ENCODE measurements around the gene DAB1.

DAB1 gene

DNA sequence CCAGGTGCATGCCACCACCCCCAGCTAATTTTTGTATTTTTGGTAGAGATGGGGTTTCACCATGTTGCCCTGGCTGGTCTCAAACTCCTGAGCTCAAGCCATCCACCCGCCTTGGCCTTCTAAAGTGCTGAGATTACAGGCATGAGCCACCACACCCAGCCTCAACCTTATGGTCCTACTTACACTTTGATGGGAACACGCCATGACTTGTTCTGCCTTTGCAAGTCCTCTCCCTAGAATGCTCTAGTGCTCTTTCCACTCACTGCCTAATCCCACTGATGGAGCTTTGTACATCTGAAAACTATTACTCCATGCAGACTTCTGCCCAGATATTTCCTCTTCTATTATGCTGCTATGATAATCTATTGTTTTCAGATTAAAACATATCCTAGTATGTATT, 174.3 kb downstream of the DAB1 start:
- DNase-seq (ENCODE audit: extremely low read depth, insufficient read length) = no peak

GRCh38 chr1:57248830-57249229, 175.0 kb downstream of the DAB1 start:
- Histone ChIP-seq H3K4me3 (replicated peaks; ENCODE audit: low read depth, low read length) (no peak overlapping the region), H3K27me3 (replicated peaks; ENCODE audit: control insufficient read depth, insufficient read depth, low read length) (no peaks in the 10 kb centered on the region), H3K36me3 (ENCODE audit: control insufficient read depth, insufficient read depth, low read length) (no peaks in the 10 kb centered on the region)
- no peak for TF ChIP-seq CTCF (IDR thresholded peaks at IDR 0.05; ENCODE audit: insufficient read depth, low read length, poor library complexity, severe bottlenecking)
- no peak for DNase-seq (ENCODE audit: extremely low read depth, insufficient read length)

More for the DNA sequence above, 174.3 kb downstream of the DAB1 start:
- no peak for TF ChIP-seq CTCF (IDR thresholded peaks at IDR 0.05; ENCODE audit: insufficient read depth, low read length, poor library complexity, severe bottlenecking)
- H3K36me3 ChIP-seq (ENCODE audit: control insufficient read depth, insufficient read depth, low read length) = no peaks in the 10 kb centered on the region
- H3K27me3 ChIP-seq (replicated peaks; ENCODE audit: control insufficient read depth, insufficient read depth, low read length) = no peaks in the 10 kb centered on the region; the same call in 1 of the 2 replicates
- H3K4me3 ChIP-seq (replicated peaks; ENCODE audit: low read depth, low read length) = no peak overlapping the region

GRCh38 chr1:57238233-57238781, 185.6 kb downstream of the DAB1 start:
- no peaks in the 10 kb centered on the region for H3K27me3 ChIP-seq (replicated peaks; ENCODE audit: control insufficient read depth, insufficient read depth, low read length)
- no peak for DNase-seq (ENCODE audit: extremely low read depth, insufficient read length)
- no peak overlapping the region for H3K4me3 ChIP-seq (replicated peaks; ENCODE audit: low read depth, low read length)
- H3K36me3 ChIP-seq (ENCODE audit: control insufficient read depth, insufficient read depth, low read length) = no peaks in the 10 kb centered on the region
- TF ChIP-seq CTCF (IDR thresholded peaks at IDR 0.05; ENCODE audit: insufficient read depth, low read length, poor library complexity, severe bottlenecking) = no peak

GRCh38 chr1:57235730-57236510, 187.9 kb downstream of the DAB1 start:
- no peak for DNase-seq (ENCODE audit: extremely low read depth, insufficient read length)
- no peak for TF ChIP-seq CTCF (IDR thresholded peaks at IDR 0.05; ENCODE audit: insufficient read depth, low read length, poor library complexity, severe bottlenecking)
- Histone ChIP-seq H3K36me3 (ENCODE audit: control insufficient read depth, insufficient read depth, low read length) (no peaks in the 10 kb centered on the region), H3K27me3 (replicated peaks; ENCODE audit: control insufficient read depth, insufficient read depth, low read length) (no peaks in the 10 kb centered on the region), H3K4me3 (replicated peaks; ENCODE audit: low read depth, low read length) (no peak overlapping the region)

DNA sequence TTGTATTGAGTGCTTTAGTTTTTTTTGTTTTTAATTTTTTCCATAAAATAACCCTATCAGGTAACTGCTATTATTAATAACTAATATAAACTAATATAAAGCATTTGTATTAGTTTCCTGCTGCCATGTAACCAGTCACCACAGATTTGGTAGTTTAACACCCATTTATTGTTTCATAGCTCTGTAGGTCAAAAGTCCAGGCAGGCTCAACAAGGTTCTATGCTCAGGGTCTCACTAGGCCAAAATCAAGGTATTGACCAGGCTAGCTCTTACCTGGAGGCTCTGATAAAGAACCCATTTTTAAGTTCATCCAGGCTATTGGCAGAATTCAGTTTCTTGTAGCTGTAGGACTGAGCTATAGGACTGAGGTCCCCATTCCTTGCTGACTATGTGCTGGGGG, 189.4 kb downstream of the DAB1 start:
- H3K27me3 ChIP-seq (replicated peaks; ENCODE audit: control insufficient read depth, insufficient read depth, low read length) = no peaks in the 10 kb centered on the region
- no peak overlapping the region for H3K4me3 ChIP-seq (replicated peaks; ENCODE audit: low read depth, low read length)
- no peak for DNase-seq (ENCODE audit: extremely low read depth, insufficient read length)
- no peaks in the 10 kb centered on the region for H3K36me3 ChIP-seq (ENCODE audit: control insufficient read depth, insufficient read depth, low read length)
- no peak for TF ChIP-seq CTCF (IDR thresholded peaks at IDR 0.05; ENCODE audit: insufficient read depth, low read length, poor library complexity, severe bottlenecking)

Measured in GM06990 (cell line).